AG04449 (cell line): ENCODE data around the gene CPA2.

Experiments used
- CTCF ChIA-PET: fragments of 350-600 bp; formaldehyde crosslinking; extraction: SDS; loops from one replicate; lab custom pipeline; 2021; ENCODE audit warnings: antibody characterized with exemption; lab: Yijun Ruan, JAX
- POLR2A ChIA-PET: fragments of 400-600, 350-600 bp; formaldehyde crosslinking; extraction: SDS; loops from one replicate; lab custom pipeline; 2020; ENCODE audit warnings: antibody characterized with exemption, inconsistent platforms; lab: Yijun Ruan, JAX
- DNase-seq: peaks from one replicate; pipeline ENCODE4 v3.0.0-alpha.2; 2010; ENCODE audit warnings: low read depth, low spot score
- H3K4me3 ChIP-seq: 2 replicates; pipeline ENCODE4 v1.5.1; 2011; ENCODE audit warnings: low read depth, mild to moderate bottlenecking, control low read depth, low read length
- CTCF ChIP-seq: IDR thresholded peaks from one replicate; pipeline ENCODE4 v1.5.1; 2011; ENCODE audit warnings: mild to moderate bottlenecking, moderate library complexity, low read length, control low read depth, inconsistent platforms; ENCODE audit not compliant: insufficient read depth; ENCODE audit errors: missing control alignments

CPA2 gene

GRCh38 chr7:130256704-130257103, 10.0 kb upstream of the CPA2 start:
- CTCF ChIA-PET: interaction anchor here (1.4 kb wide), 1 partner anchor 22 kb away, joined by 5 read pairs; no protein-coding TSS in a partner anchor
- no peak overlapping the region for H3K4me3 ChIP-seq
- POLR2A ChIA-PET: no interaction called here
- TF ChIP-seq CTCF: no peak
- DNase-seq: no peak

- no peak overlapping the region for H3K4me3 ChIP-seq
- ChIA-PET CTCF (interaction anchor here (1.0 to 1.6 kb wide), 2 partner anchors 10 to 17 kb away, joined by 3 read pairs; no protein-coding TSS in a partner anchor), POLR2A (no interaction called here)
- no peak for TF ChIP-seq CTCF
- no peak for DNase-seq
Measured at GRCh38 chr7:130258494-130259078, 8.1 kb upstream of the CPA2 start.

- no peak overlapping the region for H3K4me3 ChIP-seq
- no peak for DNase-seq
- POLR2A ChIA-PET: no interaction called here
- no peak for TF ChIP-seq CTCF
- CTCF ChIA-PET: interaction anchor here (1.3 kb wide), 1 partner anchor 10 kb away, joined by 6 read pairs; no protein-coding TSS in a partner anchor
Measured at GRCh38 chr7:130262448-130262847, 4.2 kb upstream of the CPA2 start.

- DNase-seq: no peak
- CTCF ChIA-PET: interaction anchor here (0.6 to 1.3 kb wide), 2 partner anchors 9 to 161 kb away, joined by 3 to 6 read pairs; no protein-coding TSS in a partner anchor
Measured at GRCh38 chr7:130263130-130263529, 3.5 kb upstream of the CPA2 start.

GRCh38 chr7:130266961-130267321, 278 bp downstream of the CPA2 start:
- ChIA-PET POLR2A (no interaction called here), CTCF (interaction anchor here (1.1 to 1.5 kb wide), 3 partner anchors 11 to 491 kb away, joined by 3 to 4 read pairs (median 4); no protein-coding TSS in a partner anchor)
- no peak for TF ChIP-seq CTCF
- H3K4me3 ChIP-seq: no peak overlapping the region
- no peak for DNase-seq

More at GRCh38 chr7:130263130-130263529, 3.5 kb upstream of the CPA2 start:
- POLR2A ChIA-PET: no interaction called here
- H3K4me3 ChIP-seq: no peak overlapping the region
- no peak for TF ChIP-seq CTCF

GRCh38 chr7:130268463-130269317, 2.0 kb downstream of the CPA2 start:
- ChIA-PET CTCF (interaction anchor here (0.9 to 1.3 kb wide), 2 partner anchors 9 to 10 kb away, joined by 3 to 6 read pairs; no protein-coding TSS in a partner anchor), POLR2A (no interaction called here)
- H3K4me3 ChIP-seq: no peak overlapping the region
- DNase-seq: no peak
- no peak for TF ChIP-seq CTCF
